Stimulated activated CD8-positive, alpha-beta memory T cell treated with anti-CD3 and anti-CD28 coated beads, Interleukin-12 subunit alpha, Interleukin-12 subunit beta, amount 100 ng/mL, for 4 hours (primary cell): Measurements from ENCODE around the gene NRGN.

Source experiments
- DNase-seq: peaks from one replicate; pipeline ENCODE4 v3.0.0-alpha.2; 2020; ENCODE audit warnings: low read depth

Gene NRGN

DNA sequence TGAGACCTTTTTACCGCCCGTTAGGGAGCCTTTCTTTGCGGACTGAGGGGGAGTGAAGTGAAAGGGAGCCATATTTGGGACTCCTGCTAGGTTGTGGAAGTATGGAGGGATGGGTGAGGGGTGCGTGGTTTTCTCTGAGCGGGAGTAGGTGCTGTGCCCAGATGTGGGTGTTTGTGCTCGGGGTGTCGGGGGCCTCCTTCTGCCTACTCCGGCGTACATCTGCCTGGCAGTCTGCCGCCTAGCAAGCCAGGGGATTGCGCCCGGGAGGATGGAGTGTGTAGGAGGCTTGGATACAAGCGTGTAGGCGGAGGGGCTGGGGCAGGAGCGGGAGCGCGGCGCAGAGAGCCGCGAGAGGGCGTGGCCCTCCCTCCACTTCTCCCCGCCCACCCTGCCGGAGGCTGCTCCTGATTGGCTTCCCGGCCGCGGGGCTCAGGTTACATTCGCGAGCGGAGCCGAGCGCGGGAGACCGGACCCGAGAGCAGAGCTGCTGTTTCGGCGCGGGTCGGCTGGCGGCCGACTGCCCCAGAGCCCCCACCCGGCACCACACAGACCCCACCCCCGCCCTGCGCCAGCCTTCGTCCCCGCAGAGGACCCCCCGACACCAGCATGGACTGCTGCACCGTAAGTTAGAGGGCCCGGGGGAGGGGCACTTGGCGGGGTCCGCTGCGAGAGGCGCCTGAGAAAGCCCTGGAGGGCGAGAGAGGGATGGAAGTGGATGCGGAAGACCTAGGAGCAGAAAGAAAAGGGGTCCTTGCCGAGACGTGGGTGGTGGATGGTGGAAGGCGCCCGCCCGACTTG is at the start of gene NRGN:
Gene NRGN (plus strand): TSS at position 464 of the 798 bp plus-strand sequence. CDS start 143 bp downstream, at position 607.
- peak; percentile 64 for DNase-seq

GRCh38 chr11:124693142-124693541 is 46.6 kb upstream of the NRGN start:
- no peak for DNase-seq

DNA sequence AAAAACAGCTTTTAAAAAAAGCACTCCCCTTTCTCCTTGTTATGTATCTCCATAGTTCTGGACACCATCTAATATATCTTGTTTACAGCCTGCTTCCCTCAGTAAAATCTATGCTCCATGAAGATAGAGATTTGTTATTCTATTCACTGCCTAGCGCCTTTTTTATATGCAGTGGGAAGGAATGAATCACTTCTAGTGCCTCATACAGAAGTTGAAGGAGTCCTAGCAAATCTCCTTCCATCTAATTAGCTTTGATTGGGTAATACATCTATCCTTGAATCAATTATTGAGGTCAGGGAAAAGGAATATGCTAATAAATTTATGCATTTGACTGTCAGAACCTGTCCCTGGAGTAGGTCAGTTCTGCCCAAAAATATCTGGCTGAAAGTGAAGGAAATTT is 40.2 kb upstream of the NRGN start:
- no peak for DNase-seq

DNA sequence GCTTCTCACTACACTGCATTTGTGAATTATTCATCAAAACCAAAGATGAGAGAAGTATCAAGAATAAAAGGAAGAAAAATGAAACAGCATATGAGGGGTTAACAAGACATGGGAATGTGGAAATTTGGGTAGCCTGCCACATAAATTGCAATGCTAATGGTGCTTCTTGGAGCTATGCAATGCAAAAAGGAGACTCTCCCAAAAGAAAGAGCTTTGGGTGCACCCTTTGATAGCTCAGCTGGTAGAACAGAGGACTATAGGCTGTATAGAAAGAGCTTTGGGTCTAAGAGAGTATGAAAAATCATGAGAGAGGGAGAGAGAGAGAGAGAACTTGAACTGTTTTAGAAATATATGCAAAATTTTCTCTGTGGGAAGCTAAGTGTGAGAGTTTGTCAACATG is 39.7 kb upstream of the NRGN start:
- no peak for DNase-seq

DNA sequence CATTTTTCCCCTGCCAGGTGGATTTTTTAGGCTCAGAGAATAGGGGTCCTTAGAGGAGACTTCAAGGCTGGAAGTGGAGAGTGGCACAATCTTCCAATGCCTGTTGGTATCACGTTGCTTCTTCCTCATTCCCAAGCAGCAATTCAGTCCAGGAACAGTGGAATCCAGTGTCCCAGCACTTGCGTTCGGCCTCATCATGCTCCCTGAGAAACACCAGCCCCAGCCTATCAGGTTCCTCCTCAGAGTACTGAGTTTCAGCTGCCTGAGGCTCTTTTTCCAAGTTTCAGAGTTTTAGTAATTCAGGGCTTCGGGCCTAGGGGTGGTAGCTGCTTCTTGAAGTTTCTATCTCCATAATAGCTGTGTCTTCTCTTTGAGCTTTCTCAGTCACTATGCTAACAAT is 31.9 kb upstream of the NRGN start:
- no peak for DNase-seq

GRCh38 chr11:124712392-124712791 is 27.4 kb upstream of the NRGN start:
- DNase-seq, result no peak

GRCh38 chr11:124716591-124716990 is 23.2 kb upstream of the NRGN start:
- no peak for DNase-seq

DNA sequence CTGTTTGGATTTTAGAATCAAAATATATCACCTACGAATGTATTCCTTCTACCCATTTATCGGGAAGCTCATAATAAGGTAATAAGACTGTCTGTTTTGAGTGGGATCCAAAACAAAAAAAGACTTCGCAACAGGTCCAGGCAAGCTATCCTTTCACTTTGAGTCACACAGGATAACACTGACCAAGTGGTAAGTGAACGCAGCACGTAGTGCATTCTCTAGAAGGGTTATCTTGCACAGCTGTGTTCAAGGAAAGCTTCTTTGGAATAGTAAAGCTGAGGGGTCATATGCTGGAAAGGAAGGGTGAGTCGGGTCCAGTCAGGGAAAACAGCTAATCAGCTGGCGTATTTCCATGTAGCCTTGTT is 22.3 kb upstream of the NRGN start:
- no peak for DNase-seq

DNA sequence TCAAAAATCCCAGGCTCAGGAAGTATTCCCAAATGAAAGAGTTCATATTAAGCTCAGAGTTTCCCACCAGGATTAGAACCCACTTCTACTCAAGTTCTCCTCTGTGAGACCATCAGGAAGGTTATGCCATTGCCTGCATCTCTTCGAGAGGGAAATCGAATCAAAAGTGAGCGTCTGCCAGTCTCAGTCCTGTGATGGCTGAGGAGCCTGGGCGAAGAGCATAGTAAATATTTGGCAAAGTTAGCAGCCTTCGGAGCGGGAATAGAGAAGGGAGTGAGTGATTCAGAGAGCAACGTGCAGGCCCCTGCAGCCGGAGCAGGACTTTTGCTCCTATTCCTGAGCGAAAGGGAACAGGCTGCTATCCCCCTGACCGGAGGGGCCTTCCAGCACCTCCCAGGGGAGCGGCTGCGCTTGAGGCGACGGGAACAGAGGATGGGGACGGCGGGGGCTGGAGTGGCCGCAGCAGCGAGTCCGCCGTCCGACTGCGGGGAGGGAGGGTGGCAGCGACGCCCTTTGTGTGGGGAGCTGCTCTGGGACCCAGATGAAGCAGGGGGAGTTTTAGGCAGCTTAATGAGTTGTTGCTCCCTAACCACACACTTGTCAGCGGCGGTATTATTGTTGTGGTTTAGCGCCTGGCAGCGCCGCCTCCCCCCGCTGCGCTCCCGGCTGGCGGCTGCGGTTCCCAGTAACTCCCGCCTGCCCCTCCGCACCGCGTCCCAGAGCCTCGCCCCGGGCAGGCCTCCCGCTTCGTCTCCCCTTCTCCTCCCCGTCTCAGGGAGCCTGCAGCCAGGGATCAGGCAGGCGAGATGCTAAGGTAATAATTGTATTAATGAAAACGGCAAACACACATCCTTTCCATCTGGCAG is 21.7 kb upstream of the NRGN start:
- peak; percentile 4 for DNase-seq

DNA sequence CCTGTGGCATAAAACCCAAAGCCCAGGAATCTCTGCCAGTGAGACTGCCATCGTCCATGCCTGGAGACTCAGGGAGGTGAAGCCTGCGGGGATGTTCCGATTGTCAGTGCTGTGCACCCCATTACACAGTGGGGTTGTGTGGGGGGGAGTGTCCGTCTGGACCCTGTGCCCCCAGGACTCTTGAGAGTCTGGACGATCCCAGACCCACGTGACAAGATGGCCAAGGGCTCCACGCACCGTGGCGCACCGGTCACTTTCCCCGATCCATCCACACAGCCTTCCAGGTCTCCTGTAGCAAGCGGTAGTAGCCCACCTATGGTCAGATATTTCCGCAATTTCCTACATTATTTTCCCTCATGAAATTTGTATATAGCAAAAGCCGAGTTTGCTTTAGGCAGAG is 20.9 kb upstream of the NRGN start:
- DNase-seq, result no peak

GRCh38 chr11:124719534-124719933 is 20.2 kb upstream of the NRGN start:
- no peak for DNase-seq

- DNase-seq, result no peak
Observed at GRCh38 chr11:124722176-124722575, 17.6 kb upstream of the NRGN start.

- no peak for DNase-seq
Observed at GRCh38 chr11:124724979-124725718, 14.6 kb upstream of the NRGN start.

DNA sequence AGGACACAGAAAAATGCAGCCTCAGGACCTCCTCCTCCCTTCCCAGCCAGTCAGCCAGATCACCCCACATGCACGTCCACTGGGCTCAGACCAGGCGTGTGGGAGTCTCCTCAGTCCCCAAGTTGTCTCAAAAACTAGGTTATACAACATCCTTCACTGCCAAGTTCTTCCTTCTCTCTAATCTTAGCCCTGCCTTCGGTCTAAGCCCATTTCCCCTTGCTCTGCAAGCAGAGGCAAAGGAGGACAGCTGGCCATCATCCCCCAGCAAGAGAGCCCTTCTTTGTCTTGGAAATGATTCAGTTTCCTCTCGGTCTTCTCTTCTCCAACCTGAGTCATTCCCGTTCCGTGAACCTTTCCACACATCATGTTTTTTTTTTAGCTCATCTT is 14.0 kb upstream of the NRGN start:
- DNase-seq, result no peak

GRCh38 chr11:124727474-124727873 is 12.3 kb upstream of the NRGN start:
- DNase-seq, result no peak

- no peak for DNase-seq
Observed at GRCh38 chr11:124728134-124728533, 11.6 kb upstream of the NRGN start.

GRCh38 chr11:124729571-124729970 is 10.2 kb upstream of the NRGN start:
- DNase-seq, result no peak

- DNase-seq, result no peak
Observed at GRCh38 chr11:124732230-124732629, 7.5 kb upstream of the NRGN start.

GRCh38 chr11:124736736-124737135 is 3.0 kb upstream of the NRGN start:
- DNase-seq, result no peak

- DNase-seq, result no peak
Observed at GRCh38 chr11:124737638-124738305, 2.0 kb upstream of the NRGN start.

DNA sequence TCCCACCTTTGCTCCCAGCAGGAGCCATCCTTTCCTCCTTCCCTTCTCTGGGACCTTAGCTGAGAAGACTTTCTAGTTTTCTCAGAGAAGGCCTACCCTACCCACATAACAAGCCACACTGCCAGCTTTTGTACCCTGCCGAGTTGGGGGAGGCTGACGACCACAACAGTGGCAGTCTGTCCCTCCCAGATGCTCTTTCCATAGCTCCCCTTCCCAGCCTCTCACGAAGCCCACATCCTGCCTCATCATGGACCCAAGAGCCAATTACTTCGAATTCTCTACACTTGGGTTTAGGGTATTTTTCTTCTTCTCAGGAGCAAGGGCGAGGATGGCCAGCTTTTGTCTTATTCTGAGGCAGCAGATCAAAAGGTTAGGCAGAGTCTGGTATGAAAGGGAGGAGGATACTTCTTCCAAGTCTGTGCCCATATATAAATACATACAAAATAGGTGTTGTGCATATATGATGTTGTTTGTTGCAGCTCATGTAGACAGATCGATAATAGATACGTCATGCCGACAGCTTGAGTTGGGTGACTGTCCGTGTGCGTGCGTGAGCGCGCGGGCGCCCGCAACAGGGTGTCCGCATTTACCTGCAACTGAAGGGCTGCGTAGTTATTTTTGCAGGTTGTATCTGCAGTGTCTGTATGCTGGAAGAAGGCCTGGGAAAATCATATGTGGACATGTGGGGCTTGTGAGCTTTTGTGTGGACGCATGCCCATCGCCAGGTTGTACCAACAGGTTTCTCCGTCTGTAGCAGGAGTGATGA is 846 bp upstream of the NRGN start:
- no peak for DNase-seq
